ENCODE results near the gene C11orf16.

C11orf16 gene

GRCh38 chr11:8878771-8879170 is 54.0 kb downstream of the C11orf16 start:
- no peaks in the 10 kb centered on the region for H3K36me3 Mint-ChIP-seq (ENCODE audit: low read depth)
- no peaks in the 10 kb centered on the region for H3K9me3 Mint-ChIP-seq
- peaks cover 7% of the 10 kb centered on the region for H3K4me1 Mint-ChIP-seq (ENCODE audit: low read depth)
- H3K27me3 Mint-ChIP-seq = peaks cover 22% of the 10 kb centered on the region
- H3K4me3 Mint-ChIP-seq = no peak overlapping the region
- H3K27ac Mint-ChIP-seq = no peak overlapping the region

GRCh38 chr11:8873741-8874405 is 58.9 kb downstream of the C11orf16 start:
- Mint-ChIP-seq H3K4me1 (ENCODE audit: low read depth) (peaks cover 16% of the 10 kb centered on the region), H3K4me3 (no peak overlapping the region), H3K9me3 (no peaks in the 10 kb centered on the region), H3K27ac (no peak overlapping the region), H3K27me3 (peaks cover 38% of the 10 kb centered on the region), H3K36me3 (ENCODE audit: low read depth) (no peaks in the 10 kb centered on the region)

GRCh38 chr11:8871962-8872361 is 60.8 kb downstream of the C11orf16 start:
- Mint-ChIP-seq H3K4me3 (peak overlapping the region; percentile 4), H3K4me1 (ENCODE audit: low read depth) (peaks cover 16% of the 10 kb centered on the region), H3K27ac (no peak overlapping the region), H3K27me3 (peaks cover 51% of the 10 kb centered on the region), H3K9me3 (no peaks in the 10 kb centered on the region), H3K36me3 (ENCODE audit: low read depth) (no peaks in the 10 kb centered on the region)

- no peaks in the 10 kb centered on the region for H3K36me3 Mint-ChIP-seq (ENCODE audit: low read depth)
- H3K27ac Mint-ChIP-seq = no peak overlapping the region
- peaks cover 57% of the 10 kb centered on the region for H3K27me3 Mint-ChIP-seq
- H3K9me3 Mint-ChIP-seq = no peaks in the 10 kb centered on the region
- peak overlapping the region; percentile 47 for H3K4me3 Mint-ChIP-seq
- peaks cover 16% of the 10 kb centered on the region for H3K4me1 Mint-ChIP-seq (ENCODE audit: low read depth)
Measured at GRCh38 chr11:8871171-8871775, 61.5 kb downstream of the C11orf16 start.

GRCh38 chr11:8870411-8871170 is 62.2 kb downstream of the C11orf16 start:
- Mint-ChIP-seq H3K36me3 (ENCODE audit: low read depth) (no peaks in the 10 kb centered on the region), H3K27me3 (peaks cover 60% of the 10 kb centered on the region), H3K9me3 (no peaks in the 10 kb centered on the region), H3K4me1 (ENCODE audit: low read depth) (peaks cover 16% of the 10 kb centered on the region), H3K4me3 (peak overlapping the region; percentile 69), H3K27ac (no peak overlapping the region)

Measured in stimulated activated naive CD8-positive, alpha-beta T cell treated with anti-CD3 and anti-CD28 coated beads, Interleukin-15, Interleukin-2, amounts not matched to agents 100 ng/mL and 50 ng/mL, for 24 hours (primary cell).